Stromal cell of bone marrow (primary cell): ENCODE measurements around the gene UGT1A4.

ENCODE experiments used
- DNase-seq: peaks from one replicate; pipeline ENCODE4 v3.0.0-alpha.2; 2012; ENCODE audit warnings: low read depth

UGT1A4 gene

GRCh38 chr2:233791151-233791882 is 72.8 kb downstream of the UGT1A4 start:
- DNase-seq, result no peak

- DNase-seq, result no peak
Observed at GRCh38 chr2:233791883-233792329, 73.4 kb downstream of the UGT1A4 start.

GRCh38 chr2:233792720-233793119 is 74.2 kb downstream of the UGT1A4 start:
- DNase-seq, result no peak

GRCh38 chr2:233793465-233794127 is 75.1 kb downstream of the UGT1A4 start:
- no peak for DNase-seq

- no peak for DNase-seq
Observed at GRCh38 chr2:233794128-233794658, 75.7 kb downstream of the UGT1A4 start.

GRCh38 chr2:233795735-233796171 is 77.2 kb downstream of the UGT1A4 start:
- no peak for DNase-seq

GRCh38 chr2:233796254-233796653 is 77.7 kb downstream of the UGT1A4 start:
- no peak for DNase-seq

GRCh38 chr2:233798335-233799086 is 80.0 kb downstream of the UGT1A4 start:
- no peak for DNase-seq

GRCh38 chr2:233799087-233799665 is 80.6 kb downstream of the UGT1A4 start:
- DNase-seq, result no peak

GRCh38 chr2:233799716-233800115 is 81.2 kb downstream of the UGT1A4 start:
- DNase-seq, result no peak

- no peak for DNase-seq
Observed at GRCh38 chr2:233800208-233800607, 81.7 kb downstream of the UGT1A4 start.

- DNase-seq, result no peak
Observed at GRCh38 chr2:233801357-233802131, 83.0 kb downstream of the UGT1A4 start.

GRCh38 chr2:233802132-233802815 is 83.7 kb downstream of the UGT1A4 start:
- DNase-seq, result no peak

GRCh38 chr2:233803292-233803911 is 84.9 kb downstream of the UGT1A4 start:
- no peak for DNase-seq

GRCh38 chr2:233803994-233804393 is 85.5 kb downstream of the UGT1A4 start:
- no peak for DNase-seq

GRCh38 chr2:233807215-233807865 is 88.8 kb downstream of the UGT1A4 start:
- DNase-seq, result no peak

- no peak for DNase-seq
Observed at GRCh38 chr2:233807966-233808935, 89.7 kb downstream of the UGT1A4 start.

- no peak for DNase-seq
Observed at GRCh38 chr2:233810385-233810784, 91.8 kb downstream of the UGT1A4 start.

GRCh38 chr2:233811087-233811486 is 92.6 kb downstream of the UGT1A4 start:
- no peak for DNase-seq
